Liver (tissue), 9 donors: ENCODE data around the gene GRIFIN. TPM values are rescaled to one million over a fixed set of nuclear protein-coding genes. Genes with fewer than 3 reads are reported as not detected.

Experiments
- DNase-seq: peaks from one replicate; pipeline ENCODE4 v3.0.0-alpha.2; 2017; ENCODE audit warnings: low spot score
- H3K27ac ChIP-seq, 2 donors: one replicate each; pipeline ENCODE4 v1.7.0; 2013; ENCODE audit warnings: inconsistent platforms in 2 of 2, low read length in 2 of 2, control low read depth in 1 of 2, low read depth in 1 of 2, mild to moderate bottlenecking in 1 of 2
- H3K27me3 ChIP-seq, 4 donors: one replicate each; pipeline versions ENCODE4 v1.6.1 to v1.7.0; 2013; ENCODE audit warnings: low read length in 3 of 4, inconsistent platforms in 1 of 4, mild to moderate bottlenecking in 1 of 4, moderate library complexity in 1 of 4; ENCODE audit not compliant: control insufficient read depth in 4 of 4, insufficient read depth in 4 of 4
- H3K36me3 ChIP-seq, 4 donors: one replicate each; pipeline versions ENCODE4 v1.6.1 to v1.7.0; 2013; ENCODE audit warnings: low read length in 3 of 4, mild to moderate bottlenecking in 3 of 4, low read depth in 1 of 4, moderate library complexity in 1 of 4; ENCODE audit not compliant: control insufficient read depth in 4 of 4, insufficient read depth in 3 of 4
- H3K4me1 ChIP-seq, 4 donors: one replicate each; pipeline versions ENCODE4 v1.6.1 to v1.7.0; 2013; ENCODE audit warnings: low read length in 3 of 4, mild to moderate bottlenecking in 3 of 4, moderate library complexity in 1 of 4; ENCODE audit not compliant: control insufficient read depth in 4 of 4, insufficient read depth in 4 of 4
- H3K4me3 ChIP-seq, 3 donors: one replicate each; pipeline versions ENCODE4 v1.6.1 to v1.7.0; 2013; ENCODE audit warnings: low read length in 3 of 3, control low read depth in 1 of 3, low read depth in 1 of 3, mild to moderate bottlenecking in 1 of 3
- H3K9ac ChIP-seq, 2 donors: one replicate each; pipeline ENCODE4 v1.7.0; 2013; ENCODE audit warnings: low read length in 2 of 2, mild to moderate bottlenecking in 2 of 2, moderate library complexity in 2 of 2, control low read depth in 1 of 2, low read depth in 1 of 2
- H3K9me3 ChIP-seq, 4 donors: one replicate each; pipeline versions ENCODE4 v1.6.1 to v1.7.0; 2013; ENCODE audit warnings: low read length in 3 of 4; ENCODE audit not compliant: control insufficient read depth in 4 of 4
- ATF3 ChIP-seq: IDR thresholded peaks from 2 replicates; pipeline ENCODE4 v1.6.1; 2016; ENCODE audit warnings: antibody characterized with exemption
- CTCF ChIP-seq: fragments of 150-350 bp; IDR thresholded peaks from 2 replicates; pipeline ENCODE4 v1.5.1; 2017; ENCODE audit warnings: improper control_type of control experiment, low read depth, low read length; ENCODE audit not compliant: missing input control
- EGR1 ChIP-seq, 2 donors: IDR thresholded peaks; 2 replicates each; pipeline ENCODE4 v1.6.1; 2016 to 2018; ENCODE audit warnings: antibody characterized with exemption in 2 of 2, low read depth in 2 of 2
- FOXA1 ChIP-seq: IDR thresholded peaks from 2 replicates; pipeline ENCODE4 v1.6.1; 2016; ENCODE audit warnings: antibody characterized with exemption
- FOXA2 ChIP-seq: IDR thresholded peaks from 2 replicates; pipeline ENCODE4 v1.6.1; 2016; ENCODE audit warnings: antibody characterized with exemption
- GABPA ChIP-seq, 2 donors: IDR thresholded peaks in 1 of 2; conservative IDR thresholded peaks in 1 of 2; 2 replicates each; pipeline ENCODE4 v1.6.1; 2016; ENCODE audit warnings: antibody characterized with exemption in 2 of 2, mild to moderate bottlenecking in 1 of 2, moderate library complexity in 1 of 2
- HNF4A ChIP-seq, 2 donors: conservative IDR thresholded peaks; 2 replicates each; pipeline ENCODE4 v1.6.1; 2016; ENCODE audit warnings: antibody characterized with exemption in 2 of 2, mild to moderate bottlenecking in 2 of 2
- JUND ChIP-seq, 2 donors: IDR thresholded peaks; 2 replicates each; pipeline ENCODE4 v1.6.1; 2016; ENCODE audit warnings: antibody characterized with exemption in 2 of 2
- MAX ChIP-seq: IDR thresholded peaks from 2 replicates; pipeline ENCODE4 v1.6.1; 2016; ENCODE audit warnings: antibody characterized with exemption
- NR2F2 ChIP-seq: IDR thresholded peaks from 2 replicates; pipeline ENCODE4 v1.6.1; 2016; ENCODE audit warnings: antibody characterized with exemption
- RAD21 ChIP-seq, 2 donors: IDR thresholded peaks; 2 replicates each; pipeline ENCODE4 v1.6.1; 2016; ENCODE audit warnings: antibody characterized with exemption in 2 of 2, mild to moderate bottlenecking in 2 of 2
- REST ChIP-seq: IDR thresholded peaks from 2 replicates; pipeline ENCODE4 v1.6.1; 2016; ENCODE audit warnings: antibody characterized with exemption, mild to moderate bottlenecking
- RXRA ChIP-seq, 2 donors: IDR thresholded peaks; 2 replicates each; pipeline ENCODE4 v1.6.1; 2017 to 2018; ENCODE audit warnings: antibody characterized with exemption in 2 of 2, mild to moderate bottlenecking in 1 of 2
- SP1 ChIP-seq: IDR thresholded peaks from 2 replicates; pipeline ENCODE4 v1.6.1; 2018; ENCODE audit warnings: antibody characterized with exemption, mild to moderate bottlenecking
- TAF1 ChIP-seq: conservative IDR thresholded peaks from 2 replicates; pipeline ENCODE4 v1.6.1; 2016; ENCODE audit warnings: antibody characterized with exemption, mild to moderate bottlenecking
- YY1 ChIP-seq: IDR thresholded peaks from 2 replicates; pipeline ENCODE4 v1.6.1; 2016; ENCODE audit warnings: antibody characterized with exemption, mild to moderate bottlenecking
- WGBS: extraction: QIAGEN DNeasy Blood & Tissue Kit; methylation state at CpG from one replicate; pipeline ENCODE4 v1.1.7; 2013; 5-methylcytosine and 5-hydroxymethylcytosine counted together
- polyA plus RNA-seq, 2 donors: library from polyadenylated mRNA; stranded (reverse) in 1 of 2; unstranded in 1 of 2; fragments of 200-250 nt in 1 of 2; fragments of >200 nt in 1 of 2; fragmentation: Nextera tagmentation in 1 of 2; extraction: Ambion mirVana in 1 of 2; gene quantifications; one replicate each; pipeline versions ENCODE4 v1.2.1 to v1.2.3, GENCODE V29; 2013 to 2015
- total RNA-seq, 2 donors: library from RNA; depleted of rRNA; stranded (reverse); fragments of >200 nt; gene quantifications; one replicate each; pipeline ENCODE4 v1.2.3, GENCODE V29; 2014
- donor health status: healthy.
- donor health status: healthy.
- donor health status: healthy.
- donor health status: healthy.
- donor health status: healthy.

Gene GRIFIN
- total and polyA plus RNA-seq, 4 donors, result not detected

GRCh38 chr7:2516194-2516555 is 40.0 kb upstream of the GRIFIN start:
- peaks cover 2 to 15% (median 7%) of the 10 kb centered on the region in 4 donors for H3K4me1 ChIP-seq
- H3K36me3 ChIP-seq, result no peaks in the 10 kb centered on the region
- no peak overlapping the region for H3K9ac ChIP-seq
- 79% methylated on average over 8 of the region's 8 CpGs for WGBS
- no peaks in the 10 kb centered on the region for H3K9me3 ChIP-seq
- no peak for TF ChIP-seq MAX
- no peak overlapping the region for H3K4me3 ChIP-seq
- no peak overlapping the region for H3K27ac ChIP-seq
- DNase-seq, result no peak
- no peaks in the 10 kb centered on the region for H3K27me3 ChIP-seq

GRCh38 chr7:2515424-2516193 is 39.4 kb upstream of the GRIFIN start:
- Histone ChIP-seq H3K4me1 (peaks cover 2 to 18% (median 7%) of the 10 kb centered on the region in 4 donors), H3K9ac (no peak overlapping the region), H3K27me3 (no peaks in the 10 kb centered on the region), H3K4me3 (no peak overlapping the region), H3K9me3 (no peaks in the 10 kb centered on the region), H3K27ac (no peak overlapping the region), H3K36me3 (no peaks in the 10 kb centered on the region)
- TF ChIP-seq FOXA2, result no peak
- no peak for TF ChIP-seq HNF4A (conservative IDR thresholded peaks at IDR 0.05)
- no peak for DNase-seq
- 92% methylated on average over 15 of the region's 15 CpGs for WGBS

- WGBS, result 82% methylated on average over 9 of the region's 9 CpGs
- Histone ChIP-seq H3K36me3 (no peaks in the 10 kb centered on the region), H3K27ac (no peak overlapping the region), H3K9ac (no peak overlapping the region), H3K9me3 (no peaks in the 10 kb centered on the region), H3K27me3 (no peaks in the 10 kb centered on the region), H3K4me3 (no peak overlapping the region), H3K4me1 (peaks cover 2 to 12% (median 6%) of the 10 kb centered on the region in 4 donors)
- no peak for TF ChIP-seq EGR1 (IDR thresholded peaks at IDR 0.05; ENCODE audit: low read depth in 2 of 2)
- TF ChIP-seq SP1, result no peak
- TF ChIP-seq TAF1, result no peak
- no peak for TF ChIP-seq MAX
- no peak for TF ChIP-seq CTCF
- no peak for TF ChIP-seq GABPA (IDR thresholded peaks at IDR 0.05 in 1 of 2, conservative IDR thresholded peaks at IDR 0.05 in 1 of 2)
- TF ChIP-seq NR2F2, result no peak
- no peak for TF ChIP-seq FOXA1
- no peak for TF ChIP-seq RAD21 (IDR thresholded peaks at IDR 0.05)
- TF ChIP-seq REST, result no peak
- TF ChIP-seq ATF3, result no peak
- no peak for TF ChIP-seq FOXA2
- TF ChIP-seq YY1, result no peak
- TF ChIP-seq RXRA (IDR thresholded peaks at IDR 0.05), result no peak
- no peak for TF ChIP-seq HNF4A (conservative IDR thresholded peaks at IDR 0.05)
- TF ChIP-seq JUND (IDR thresholded peaks at IDR 0.05), result no peak
- no peak for DNase-seq
These were observed 38.5 kb upstream of the GRIFIN start for GRCh38 chr7:2514473-2515423.
